ENCODE measurements around the gene RIMBP2.

GRCh38 chr12:130573766-130574165 is 142.3 kb downstream of the RIMBP2 start:
- TF ChIP-seq CTCF (IDR thresholded peaks at IDR 0.05): no peak
- no peak for TF ChIP-seq EZH2 (IDR thresholded peaks at IDR 0.05)
